Measurements from ENCODE around the gene RDH14.

RDH14 gene

DNA sequence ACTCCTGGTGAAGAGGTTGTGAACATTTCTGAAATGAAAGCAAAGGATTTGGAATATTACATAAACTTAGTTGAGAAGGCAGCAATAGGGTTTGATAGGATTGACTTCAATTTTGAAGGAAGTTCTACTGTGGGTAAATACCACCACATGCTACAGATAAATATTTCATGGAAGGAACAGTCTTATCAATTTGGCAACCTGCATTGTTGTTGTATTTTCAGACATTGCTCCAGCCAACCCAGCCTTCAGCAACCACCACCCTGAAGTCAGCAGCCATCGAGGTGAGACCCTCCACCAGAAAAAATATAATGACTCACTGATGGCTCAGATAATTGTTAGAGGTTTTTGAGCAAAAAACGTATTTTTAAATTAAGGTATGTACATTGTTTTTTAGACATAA is 10.0 kb downstream of the RDH14 start:
- Mint-ChIP-seq H3K27ac (no peak overlapping the region), H3K36me3 (ENCODE audit: low read depth) (peaks cover 33% of the 10 kb centered on the region), H3K27me3 (no peaks in the 10 kb centered on the region), H3K4me1 (ENCODE audit: low read depth) (peaks cover 70% of the 10 kb centered on the region), H3K4me3 (no peak overlapping the region), H3K9me3 (no peaks in the 10 kb centered on the region)

DNA sequence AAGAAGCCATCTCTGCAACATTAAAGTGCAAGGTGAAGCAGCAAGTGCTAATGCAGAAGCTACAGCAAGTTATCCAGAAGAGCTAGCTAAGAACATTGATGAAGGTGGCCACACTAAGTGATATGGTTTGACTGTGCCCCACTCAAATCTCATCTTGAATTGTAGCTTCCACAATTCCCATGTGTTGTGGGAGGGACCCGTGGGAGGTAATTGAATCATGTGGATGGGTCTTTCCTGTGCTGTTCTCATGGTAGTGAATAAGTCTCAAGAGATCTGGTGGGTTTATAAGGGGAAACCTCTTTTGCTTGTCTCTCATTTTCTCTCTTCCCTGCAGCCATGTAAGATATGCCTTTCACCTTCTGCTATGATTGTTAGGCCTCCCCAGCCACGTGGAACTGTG is 11.4 kb downstream of the RDH14 start:
- H3K27ac Mint-ChIP-seq = no peak overlapping the region
- H3K4me3 Mint-ChIP-seq = no peak overlapping the region
- H3K27me3 Mint-ChIP-seq = no peaks in the 10 kb centered on the region
- H3K4me1 Mint-ChIP-seq (ENCODE audit: low read depth) = peaks cover 68% of the 10 kb centered on the region
- no peaks in the 10 kb centered on the region for H3K9me3 Mint-ChIP-seq
- peaks cover 22% of the 10 kb centered on the region for H3K36me3 Mint-ChIP-seq (ENCODE audit: low read depth)

DNA sequence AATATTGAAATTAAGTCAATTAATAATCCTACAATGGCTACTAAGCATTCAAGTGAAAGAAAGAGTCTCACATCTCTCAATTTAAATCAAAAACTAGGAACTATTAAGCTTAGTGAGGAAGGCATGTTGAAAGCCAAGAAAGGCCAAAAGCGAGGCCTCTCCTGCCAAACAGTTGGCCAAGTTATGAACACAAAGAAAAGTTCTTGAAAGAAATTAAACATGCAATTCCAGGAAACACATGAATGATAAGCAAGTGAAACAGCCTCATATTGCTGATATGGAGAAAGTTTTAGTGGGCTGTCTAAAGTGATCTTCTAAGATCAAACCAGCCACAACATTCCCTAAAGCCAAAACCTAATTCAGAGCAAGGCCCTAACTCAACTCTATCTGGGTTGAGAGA is 11.8 kb downstream of the RDH14 start:
- peaks cover 65% of the 10 kb centered on the region for H3K4me1 Mint-ChIP-seq (ENCODE audit: low read depth)
- H3K27ac Mint-ChIP-seq = no peak overlapping the region
- H3K9me3 Mint-ChIP-seq = no peaks in the 10 kb centered on the region
- H3K4me3 Mint-ChIP-seq = no peak overlapping the region
- H3K27me3 Mint-ChIP-seq = no peaks in the 10 kb centered on the region
- peaks cover 19% of the 10 kb centered on the region for H3K36me3 Mint-ChIP-seq (ENCODE audit: low read depth)

DNA sequence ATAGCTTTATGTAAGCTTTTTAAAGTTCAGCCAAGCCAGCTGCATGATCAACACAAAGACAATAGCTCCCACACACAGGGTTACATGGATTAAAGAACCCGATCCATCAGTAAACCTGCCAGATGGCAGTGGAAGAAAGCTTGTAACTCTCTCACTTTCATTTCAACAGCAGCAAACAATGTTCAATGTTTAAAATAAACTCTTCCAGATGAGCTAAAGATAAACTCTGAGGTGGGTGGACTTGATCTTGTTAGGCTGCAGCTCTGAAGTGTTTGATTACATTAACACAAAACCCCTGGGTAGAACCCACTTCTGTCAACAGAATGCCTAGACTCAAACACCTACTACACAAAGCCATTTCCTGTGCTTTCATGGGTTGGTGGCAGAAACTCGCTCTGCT is 13.9 kb downstream of the RDH14 start:
- Mint-ChIP-seq H3K36me3 (ENCODE audit: low read depth) (peaks cover 9% of the 10 kb centered on the region), H3K9me3 (no peaks in the 10 kb centered on the region), H3K27ac (no peak overlapping the region), H3K27me3 (no peaks in the 10 kb centered on the region), H3K4me3 (no peak overlapping the region), H3K4me1 (ENCODE audit: low read depth) (peaks cover 44% of the 10 kb centered on the region)

DNA sequence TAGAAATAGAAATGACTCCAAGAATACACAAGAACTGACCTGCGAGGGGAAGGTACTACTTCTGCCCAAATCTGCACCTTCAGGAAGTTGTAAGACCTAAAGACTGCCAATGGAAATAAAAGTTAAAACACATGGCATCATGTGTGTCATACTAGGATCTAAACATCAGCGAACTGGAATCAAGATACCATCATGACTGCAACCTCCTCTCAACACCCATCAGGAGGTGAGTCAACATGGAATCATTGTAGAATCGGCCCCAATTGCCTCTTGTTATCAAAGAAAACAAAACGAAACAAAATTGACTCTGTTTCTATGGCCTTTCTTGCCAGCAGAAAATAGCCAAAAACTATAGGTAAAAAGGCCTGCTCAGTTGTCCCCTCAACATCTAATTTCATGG is 15.1 kb downstream of the RDH14 start:
- H3K27ac Mint-ChIP-seq = no peak overlapping the region
- no peak overlapping the region for H3K4me3 Mint-ChIP-seq
- peaks cover 44% of the 10 kb centered on the region for H3K4me1 Mint-ChIP-seq (ENCODE audit: low read depth)
- H3K27me3 Mint-ChIP-seq = peaks cover 4% of the 10 kb centered on the region
- peaks cover 7% of the 10 kb centered on the region for H3K9me3 Mint-ChIP-seq
- H3K36me3 Mint-ChIP-seq (ENCODE audit: low read depth) = peaks cover 13% of the 10 kb centered on the region

DNA sequence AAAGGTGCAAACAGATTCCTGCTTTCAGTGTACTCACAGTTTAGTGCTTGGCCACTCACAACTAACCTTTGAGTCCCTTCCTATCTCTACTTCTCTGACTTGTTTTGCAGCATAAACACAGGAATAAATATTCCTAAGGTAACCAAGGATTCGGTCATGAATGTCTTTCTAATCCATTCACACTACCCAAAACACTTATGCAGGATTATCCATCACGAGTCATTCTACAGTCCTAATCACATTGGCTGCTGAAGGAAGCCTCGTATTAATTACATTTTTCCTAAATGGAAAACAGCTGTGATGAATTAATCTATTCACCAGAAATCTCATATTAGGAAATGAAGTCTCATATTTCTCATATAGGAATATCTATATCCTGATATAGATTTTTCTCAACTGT is 16.3 kb downstream of the RDH14 start:
- H3K27me3 Mint-ChIP-seq = peaks cover 4% of the 10 kb centered on the region
- no peak overlapping the region for H3K4me3 Mint-ChIP-seq
- peaks cover 33% of the 10 kb centered on the region for H3K4me1 Mint-ChIP-seq (ENCODE audit: low read depth)
- peaks cover 7% of the 10 kb centered on the region for H3K9me3 Mint-ChIP-seq
- H3K36me3 Mint-ChIP-seq (ENCODE audit: low read depth) = peaks cover 8% of the 10 kb centered on the region
- H3K27ac Mint-ChIP-seq = no peak overlapping the region

GRCh38 chr2:18540872-18541271 is 19.6 kb downstream of the RDH14 start:
- Mint-ChIP-seq H3K4me1 (ENCODE audit: low read depth) (peaks cover 11% of the 10 kb centered on the region), H3K27me3 (peaks cover 11% of the 10 kb centered on the region), H3K4me3 (no peak overlapping the region), H3K36me3 (ENCODE audit: low read depth) (peaks cover 8% of the 10 kb centered on the region), H3K27ac (peak overlapping the region; percentile 49), H3K9me3 (peaks cover 7% of the 10 kb centered on the region)

- Mint-ChIP-seq H3K4me3 (no peak overlapping the region), H3K27ac (no peak overlapping the region), H3K4me1 (ENCODE audit: low read depth) (peaks cover 5% of the 10 kb centered on the region), H3K27me3 (peaks cover 14% of the 10 kb centered on the region), H3K9me3 (peaks cover 7% of the 10 kb centered on the region), H3K36me3 (ENCODE audit: low read depth) (peaks cover 5% of the 10 kb centered on the region)
Measured at GRCh38 chr2:18536697-18537096, 23.8 kb downstream of the RDH14 start.

- Mint-ChIP-seq H3K36me3 (ENCODE audit: low read depth) (peaks cover 4% of the 10 kb centered on the region), H3K9me3 (peaks cover 6% of the 10 kb centered on the region), H3K27me3 (peaks cover 14% of the 10 kb centered on the region), H3K4me1 (ENCODE audit: low read depth) (peaks cover 4% of the 10 kb centered on the region), H3K4me3 (no peak overlapping the region), H3K27ac (no peak overlapping the region)
Measured at GRCh38 chr2:18536100-18536499, 24.4 kb downstream of the RDH14 start.

DNA sequence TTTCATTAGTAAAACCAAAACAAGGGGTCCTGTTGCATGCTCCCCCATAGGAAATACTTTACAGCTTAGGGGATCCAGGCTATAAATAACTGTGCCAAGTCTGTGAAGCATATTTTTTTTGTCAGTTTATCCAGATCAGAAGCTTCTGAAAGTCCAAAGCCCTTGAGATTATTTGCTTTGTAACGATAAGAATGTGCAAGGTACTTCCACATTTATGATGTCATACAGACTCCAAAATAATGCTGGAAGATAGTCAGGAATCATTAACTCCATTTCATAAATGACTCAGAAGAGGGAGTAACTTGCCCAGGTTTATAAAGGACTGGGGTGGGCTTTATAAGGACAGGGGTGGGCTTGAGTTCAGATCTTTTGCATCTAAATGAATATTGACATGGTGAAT is 29.3 kb downstream of the RDH14 start:
- Mint-ChIP-seq H3K27me3 (peaks cover 5% of the 10 kb centered on the region), H3K4me1 (ENCODE audit: low read depth) (no peaks in the 10 kb centered on the region), H3K4me3 (no peak overlapping the region), H3K9me3 (no peaks in the 10 kb centered on the region), H3K27ac (no peak overlapping the region), H3K36me3 (ENCODE audit: low read depth) (no peaks in the 10 kb centered on the region)

GRCh38 chr2:18527822-18528221 is 32.6 kb downstream of the RDH14 start:
- no peaks in the 10 kb centered on the region for H3K36me3 Mint-ChIP-seq (ENCODE audit: low read depth)
- H3K27ac Mint-ChIP-seq = no peak overlapping the region
- H3K9me3 Mint-ChIP-seq = no peaks in the 10 kb centered on the region
- H3K27me3 Mint-ChIP-seq = no peaks in the 10 kb centered on the region
- H3K4me3 Mint-ChIP-seq = no peak overlapping the region
- H3K4me1 Mint-ChIP-seq (ENCODE audit: low read depth) = no peaks in the 10 kb centered on the region

DNA sequence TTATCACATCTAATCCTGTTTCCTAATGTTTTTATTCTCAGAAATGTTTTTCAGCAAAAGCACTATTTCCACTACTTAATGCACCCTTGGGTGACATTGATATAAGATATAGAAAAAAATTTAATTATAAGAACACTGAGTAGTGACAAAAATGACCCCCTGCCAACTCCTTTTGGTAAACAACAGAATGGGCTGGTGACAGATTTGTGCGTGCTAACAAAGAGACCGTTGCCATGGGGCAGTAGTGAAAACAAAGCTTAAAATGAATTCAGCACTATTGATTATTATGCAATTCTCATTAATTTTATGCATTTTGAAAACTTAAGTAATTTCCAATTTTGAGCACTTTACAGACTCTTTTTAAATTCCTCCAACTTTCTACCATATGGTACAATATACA is 33.1 kb downstream of the RDH14 start:
- no peak overlapping the region for H3K4me3 Mint-ChIP-seq
- H3K4me1 Mint-ChIP-seq (ENCODE audit: low read depth) = no peaks in the 10 kb centered on the region
- no peaks in the 10 kb centered on the region for H3K36me3 Mint-ChIP-seq (ENCODE audit: low read depth)
- no peaks in the 10 kb centered on the region for H3K27me3 Mint-ChIP-seq
- no peaks in the 10 kb centered on the region for H3K9me3 Mint-ChIP-seq
- H3K27ac Mint-ChIP-seq = no peak overlapping the region

DNA sequence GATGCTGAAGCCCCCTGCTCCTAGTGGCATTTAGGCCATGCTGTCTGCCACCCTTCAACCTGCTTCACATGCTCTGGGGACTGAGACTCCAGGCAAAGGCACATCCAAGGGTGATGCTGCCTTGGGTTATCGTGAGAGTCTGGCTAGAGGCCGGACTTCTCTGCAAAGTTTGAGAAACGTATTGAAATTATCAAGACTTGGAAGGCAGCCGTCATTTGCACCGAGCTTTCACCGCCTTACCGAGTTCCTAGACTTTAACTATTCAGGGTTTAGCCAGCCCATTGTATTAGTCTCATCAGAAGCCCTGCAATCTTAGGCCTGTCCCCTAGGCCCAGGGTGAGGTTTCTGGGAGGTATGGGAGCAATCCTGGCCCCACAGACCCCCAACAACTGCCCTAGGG is 34.0 kb downstream of the RDH14 start:
- Mint-ChIP-seq H3K9me3 (no peaks in the 10 kb centered on the region), H3K4me3 (no peak overlapping the region), H3K27ac (no peak overlapping the region), H3K36me3 (ENCODE audit: low read depth) (no peaks in the 10 kb centered on the region), H3K4me1 (ENCODE audit: low read depth) (no peaks in the 10 kb centered on the region), H3K27me3 (no peaks in the 10 kb centered on the region)

GRCh38 chr2:18525852-18526251 is 34.6 kb downstream of the RDH14 start:
- Mint-ChIP-seq H3K36me3 (ENCODE audit: low read depth) (no peaks in the 10 kb centered on the region), H3K27ac (no peak overlapping the region), H3K4me3 (no peak overlapping the region), H3K27me3 (no peaks in the 10 kb centered on the region), H3K9me3 (no peaks in the 10 kb centered on the region), H3K4me1 (ENCODE audit: low read depth) (no peaks in the 10 kb centered on the region)

GRCh38 chr2:18525236-18525635 is 35.2 kb downstream of the RDH14 start:
- no peaks in the 10 kb centered on the region for H3K36me3 Mint-ChIP-seq (ENCODE audit: low read depth)
- no peak overlapping the region for H3K4me3 Mint-ChIP-seq
- H3K9me3 Mint-ChIP-seq = no peaks in the 10 kb centered on the region
- H3K4me1 Mint-ChIP-seq (ENCODE audit: low read depth) = no peaks in the 10 kb centered on the region
- H3K27ac Mint-ChIP-seq = no peak overlapping the region
- H3K27me3 Mint-ChIP-seq = peaks cover 3% of the 10 kb centered on the region

- Mint-ChIP-seq H3K36me3 (ENCODE audit: low read depth) (no peaks in the 10 kb centered on the region), H3K9me3 (no peaks in the 10 kb centered on the region), H3K4me3 (no peak overlapping the region), H3K4me1 (ENCODE audit: low read depth) (no peaks in the 10 kb centered on the region), H3K27ac (no peak overlapping the region), H3K27me3 (peaks cover 17% of the 10 kb centered on the region)
Measured at GRCh38 chr2:18522484-18523146, 37.8 kb downstream of the RDH14 start.
